GM23248 (cell line): ENCODE data around the gene MFAP1.

Experiments used
- EZH2 ChIP-seq: fragments of 200-600 bp; sonication (generic); IDR thresholded peaks from 2 replicates; pipeline ENCODE4 v1.6.1; 2018; ENCODE audit warnings: antibody characterized with exemption, mild to moderate bottlenecking; ENCODE audit not compliant: insufficient read depth, poor library complexity, severe bottlenecking
- EZH2phosphoT487 ChIP-seq: fragments of 200-600 bp; sonication (generic); IDR thresholded peaks from 2 replicates; pipeline ENCODE4 v1.6.1; 2018; ENCODE audit warnings: antibody characterized with exemption, moderate library complexity, mild to moderate bottlenecking, low read depth; ENCODE audit not compliant: insufficient read depth

DNA sequence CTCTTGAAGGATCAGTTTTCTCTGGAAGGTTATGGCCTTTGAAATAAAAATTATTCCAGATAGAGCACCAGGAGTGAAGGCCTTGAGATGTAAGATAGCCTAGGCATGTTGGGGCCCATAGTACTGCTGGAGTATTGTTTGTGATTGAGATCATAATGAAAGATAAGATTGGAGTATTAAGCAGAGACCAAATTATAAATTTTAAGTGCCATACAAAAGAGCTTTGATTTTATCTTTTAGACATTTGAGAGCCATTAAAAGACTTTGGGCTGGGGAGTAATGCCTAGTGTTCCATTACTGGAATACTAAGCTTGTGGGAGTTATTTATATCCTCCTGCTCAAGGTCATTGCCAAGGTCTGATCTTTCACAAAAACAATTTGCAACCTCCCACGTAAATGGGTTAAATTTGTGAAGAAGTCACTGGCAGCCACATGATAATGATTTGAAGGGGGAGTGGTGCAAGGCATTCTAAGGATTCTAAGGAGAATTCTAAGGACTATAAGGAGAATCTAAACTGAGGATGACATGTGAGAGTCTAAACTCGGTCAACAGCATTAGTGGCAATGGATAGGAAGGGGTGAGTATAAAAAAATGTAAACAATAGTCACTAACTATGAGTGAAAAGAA lies 60.6 kb downstream of the MFAP1 start:
- TF ChIP-seq EZH2, result no peak
- TF ChIP-seq EZH2phosphoT487, result no peak
